GM19397 (cell line): ENCODE measurements around the gene TTLL10.

Experiments
- ATAC-seq: cut with Tn5 transposase; IDR thresholded peaks from one replicate; pipeline ENCODE4 v1.9.1; 2021; ENCODE audit warnings: mild to moderate bottlenecking, moderate library complexity; ENCODE audit not compliant: unreplicated experiment

TTLL10 gene

DNA sequence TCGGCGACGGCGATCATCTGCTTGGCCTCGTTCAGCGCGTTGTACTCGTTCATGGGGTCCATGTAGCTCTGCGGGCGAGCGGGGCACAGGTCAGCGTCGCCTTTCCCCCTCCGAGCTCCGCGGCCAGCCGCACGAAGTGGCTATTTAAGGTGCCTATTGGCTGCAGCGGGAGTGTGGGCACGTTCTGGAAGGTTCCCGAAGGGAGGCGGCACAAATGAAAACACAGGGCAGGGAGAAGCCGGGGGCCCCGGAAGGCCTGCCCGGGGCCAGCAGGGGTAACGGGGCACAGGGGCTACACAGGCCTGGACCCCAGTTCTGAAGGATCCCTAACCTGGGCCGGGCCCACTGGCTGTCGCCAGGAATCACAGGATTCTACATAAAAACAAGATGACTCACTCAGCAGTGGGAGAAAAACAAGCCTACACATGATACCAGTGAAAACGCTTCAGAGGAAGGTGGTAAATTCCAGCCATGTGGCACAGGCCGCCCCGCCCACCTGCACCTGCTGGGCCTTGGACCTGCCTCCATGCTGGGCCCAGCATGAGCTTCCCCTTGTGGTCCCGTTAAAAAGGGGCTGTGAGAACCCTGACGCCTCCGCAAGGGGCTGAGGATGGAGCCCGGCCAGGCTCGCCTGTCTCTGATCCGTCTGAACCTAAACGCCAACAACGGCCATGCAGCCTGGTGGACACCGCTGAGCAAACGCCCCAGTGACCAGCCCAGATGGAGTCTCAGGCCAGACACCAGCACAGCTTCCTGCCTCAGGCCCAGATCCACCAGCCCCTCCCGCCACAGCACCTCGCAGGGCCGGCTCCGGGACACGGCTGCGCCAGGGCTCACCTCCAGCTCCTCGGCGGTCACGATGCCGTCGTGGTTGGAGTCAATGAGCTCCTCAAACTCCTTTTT is 44.2 kb downstream of the TTLL10 start:
- ATAC-seq, result no peak

- ATAC-seq, result no peak
These were observed 45.0 kb downstream of the TTLL10 start for GRCh38 chr1:1218524-1219200.

DNA sequence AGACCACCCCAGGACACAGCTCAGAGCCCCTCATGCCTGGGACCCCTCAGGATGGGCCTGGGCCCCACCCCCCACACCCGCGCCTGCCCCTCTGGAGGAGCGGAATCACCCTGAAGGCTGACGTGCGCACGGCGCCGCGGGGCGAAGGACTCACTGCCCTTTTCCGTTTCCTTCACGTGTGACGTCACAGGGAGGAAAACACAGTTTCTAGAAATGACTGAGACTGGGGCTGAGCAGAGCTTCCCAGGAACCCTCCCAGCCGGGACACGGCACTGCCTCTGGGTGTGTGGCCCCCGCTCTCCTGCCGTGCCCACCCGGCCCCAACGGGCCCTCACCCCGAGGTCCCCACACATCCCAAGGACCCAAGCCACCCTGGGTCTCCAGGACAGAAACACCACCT is 45.7 kb downstream of the TTLL10 start:
- ATAC-seq, result no peak

GRCh38 chr1:1220197-1220596 is 46.5 kb downstream of the TTLL10 start:
- no peak for ATAC-seq

- ATAC-seq, result no peak
These were observed 48.4 kb downstream of the TTLL10 start for GRCh38 chr1:1221887-1222574.

GRCh38 chr1:1222575-1223225 is 49.0 kb downstream of the TTLL10 start:
- ATAC-seq, result no peak

GRCh38 chr1:1223321-1223720 is 49.6 kb downstream of the TTLL10 start:
- ATAC-seq, result no peak

DNA sequence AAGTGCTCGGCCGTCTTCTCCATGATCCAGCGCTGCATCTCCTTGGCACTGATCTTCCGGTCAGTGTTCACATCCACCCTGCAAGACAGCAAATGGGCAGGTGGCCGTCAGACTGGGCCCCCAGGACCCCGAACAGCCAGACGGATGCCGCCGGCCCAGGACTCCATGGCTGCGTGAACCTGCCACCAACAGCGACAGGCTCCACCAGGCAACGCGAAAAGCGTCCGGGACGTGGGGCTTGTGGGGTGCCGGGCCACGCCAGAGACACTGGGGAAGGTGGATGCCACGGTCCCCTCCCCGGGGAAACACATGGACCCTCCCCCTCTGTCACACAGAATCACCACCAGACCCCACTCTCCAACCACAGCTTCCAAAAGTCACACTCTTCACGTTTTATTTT is 50.2 kb downstream of the TTLL10 start:
- no peak for ATAC-seq

DNA sequence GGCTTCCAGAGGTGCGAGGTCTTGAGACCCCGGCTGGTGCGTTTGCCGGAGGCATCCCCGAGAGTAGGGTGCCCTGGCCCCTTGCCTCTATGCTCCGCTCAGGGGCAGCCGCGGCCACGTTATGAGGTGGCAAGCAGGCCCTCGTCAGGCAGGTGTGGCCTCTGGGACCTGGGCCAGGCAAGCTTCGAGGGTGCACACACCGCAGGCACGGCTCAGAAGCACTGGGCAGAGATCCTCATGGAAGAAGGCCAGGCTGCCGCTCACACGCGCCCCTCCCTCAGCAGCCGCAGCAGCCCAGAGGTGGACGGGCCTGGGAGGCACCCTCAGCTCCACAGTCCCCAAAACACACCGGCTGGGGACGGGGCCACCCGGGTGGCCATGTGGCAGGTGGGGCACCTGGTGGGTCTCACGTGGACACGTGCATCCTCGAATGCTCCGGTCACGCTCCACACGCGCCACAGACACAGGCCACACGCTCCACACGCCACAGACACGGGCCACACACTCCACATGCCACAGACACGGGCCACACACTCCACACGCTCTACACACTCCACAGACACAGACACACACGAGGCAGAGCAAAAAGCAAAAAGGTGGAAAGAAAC is 51.7 kb downstream of the TTLL10 start:
- ATAC-seq, result no peak

- ATAC-seq, result no peak
These were observed 52.2 kb downstream of the TTLL10 start for GRCh38 chr1:1225913-1226312.

- ATAC-seq, result no peak
These were observed 53.1 kb downstream of the TTLL10 start for GRCh38 chr1:1226566-1227362.

DNA sequence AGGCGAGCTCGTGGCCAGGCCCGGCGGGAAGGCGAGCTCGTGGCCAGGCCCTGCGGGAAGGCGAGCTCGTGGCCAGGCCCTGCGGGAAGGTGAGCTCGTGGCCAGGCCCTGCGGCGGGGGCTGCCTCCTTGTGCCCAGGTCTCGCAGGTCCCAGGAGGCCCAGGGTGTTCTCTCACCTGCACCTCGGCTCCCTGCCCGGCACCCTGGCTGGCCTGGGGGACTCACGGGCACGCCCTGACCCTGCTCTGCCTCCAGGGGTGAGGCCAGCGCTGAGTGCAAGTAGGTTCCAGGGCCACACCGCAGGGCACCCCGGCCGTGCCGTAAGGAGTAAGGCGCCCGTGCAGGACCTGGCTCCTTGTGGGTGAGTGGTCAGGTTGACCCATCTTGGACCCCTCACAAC is 53.7 kb downstream of the TTLL10 start:
- no peak for ATAC-seq

- no peak for ATAC-seq
These were observed 54.5 kb downstream of the TTLL10 start for GRCh38 chr1:1228187-1228586.

- ATAC-seq, result no peak
These were observed 55.1 kb downstream of the TTLL10 start for GRCh38 chr1:1228596-1229321.

- no peak for ATAC-seq
These were observed 56.1 kb downstream of the TTLL10 start for GRCh38 chr1:1229770-1230169.

DNA sequence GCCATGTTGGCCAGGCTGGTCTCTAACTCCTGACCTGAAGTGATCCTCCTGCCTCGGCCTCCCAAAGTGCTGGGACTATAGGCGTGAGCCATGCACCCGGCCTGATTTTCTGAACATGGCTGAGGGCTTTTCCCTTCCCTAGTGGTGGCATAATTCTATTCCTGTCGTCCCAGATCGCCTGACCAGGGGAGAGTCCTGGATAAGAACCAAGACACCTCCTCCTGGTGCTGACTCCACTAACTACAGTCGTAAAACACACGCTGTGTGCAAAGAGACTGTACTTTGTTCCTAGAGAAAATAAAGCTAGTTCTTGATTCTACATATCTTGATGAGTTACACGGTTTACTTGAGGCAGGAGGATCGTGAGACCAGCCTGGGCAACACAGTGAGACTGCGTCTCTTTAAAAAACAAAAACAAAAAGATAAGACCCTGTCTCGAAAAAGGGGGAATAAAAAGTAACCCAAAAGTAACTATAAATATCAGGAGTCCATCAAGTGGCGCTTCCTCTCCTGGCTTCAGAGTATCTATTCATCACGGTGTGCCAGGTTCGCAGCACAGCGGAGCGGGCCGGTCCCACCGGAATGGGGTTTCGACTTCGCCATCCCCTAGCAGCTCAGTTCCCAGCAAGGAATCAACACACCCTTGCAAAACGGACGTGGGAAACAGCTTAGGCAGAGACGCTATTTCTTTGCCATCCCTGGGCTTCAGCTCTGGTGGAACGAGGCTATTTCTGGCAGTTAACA is 57.1 kb downstream of the TTLL10 start:
- ATAC-seq, result no peak

DNA sequence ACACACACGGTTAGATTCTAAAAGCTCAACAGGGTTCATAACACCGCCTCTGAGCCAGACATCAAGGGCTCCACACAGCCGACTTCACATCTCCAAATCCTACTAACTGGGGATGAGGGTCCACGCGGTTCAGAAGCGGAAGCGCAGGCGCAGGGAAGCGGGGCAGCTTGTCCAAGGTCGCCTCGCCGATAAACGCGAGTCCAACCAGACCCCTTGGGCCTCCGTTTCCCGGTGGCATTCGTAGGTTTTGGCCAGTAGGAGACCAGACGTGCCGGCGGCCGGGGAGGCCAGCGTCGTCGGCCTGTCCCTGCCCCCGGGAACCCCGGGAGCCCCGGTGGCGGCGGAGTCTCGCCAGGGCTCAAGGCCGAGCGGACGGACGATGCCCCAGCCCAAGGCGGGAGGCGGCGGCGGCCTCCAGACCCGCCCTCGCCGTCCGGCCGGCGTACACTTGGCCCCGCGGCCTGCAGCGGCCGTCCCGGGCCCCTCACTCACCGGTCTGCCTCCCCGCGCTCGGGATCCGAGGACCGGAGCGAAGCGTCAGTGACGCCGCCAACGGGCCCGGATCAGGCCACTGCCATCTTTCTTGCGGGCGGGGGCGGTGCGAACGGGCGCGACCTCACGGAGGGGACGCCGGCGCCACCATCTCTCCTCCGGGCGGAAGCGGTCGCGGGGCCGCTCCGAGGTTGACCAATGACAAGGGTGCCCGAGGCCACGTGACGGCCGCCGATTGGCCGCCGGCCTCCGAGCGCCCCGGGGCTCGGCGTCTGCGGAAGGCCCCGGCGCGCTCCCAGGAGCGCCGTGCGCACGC is 57.9 kb downstream of the TTLL10 start, which contains the start of gene SDF4:
TSS of gene SDF4 (minus strand) at position 602 of the 808 bp plus-strand sequence. CDS start 3,229 bp downstream, outside the sequence.
- ATAC-seq, result peak; percentile 90
